HPDE6-E6E7 (cell line): Measurements from ENCODE around the gene NELL2.

Experiments used
- DNase-seq: peaks from one replicate; pipeline ENCODE4 v3.0.0; 2011; ENCODE audit warnings: missing footprints; ENCODE audit errors: extremely low spot score

Gene NELL2

DNA sequence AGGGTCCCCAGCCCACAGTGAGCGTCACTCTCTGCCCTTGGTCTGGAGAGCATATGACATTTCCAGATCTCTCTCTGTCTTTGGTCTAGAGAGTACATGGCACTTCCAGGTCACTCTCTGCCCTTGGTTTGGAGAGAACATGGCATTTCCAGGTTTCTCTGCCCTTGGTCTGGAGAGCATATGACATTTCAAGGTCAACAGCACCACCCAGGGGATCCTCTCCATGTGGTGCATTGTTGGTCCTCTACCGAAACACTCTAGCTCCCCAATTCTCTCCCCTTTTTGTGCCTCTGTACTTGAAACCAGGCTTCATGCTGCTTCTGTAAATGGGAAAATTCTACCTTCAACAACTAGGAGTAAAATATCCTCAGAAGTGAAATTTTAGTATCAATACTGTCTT is 399.4 kb downstream of the NELL2 start:
- DNase-seq, result no peak

DNA sequence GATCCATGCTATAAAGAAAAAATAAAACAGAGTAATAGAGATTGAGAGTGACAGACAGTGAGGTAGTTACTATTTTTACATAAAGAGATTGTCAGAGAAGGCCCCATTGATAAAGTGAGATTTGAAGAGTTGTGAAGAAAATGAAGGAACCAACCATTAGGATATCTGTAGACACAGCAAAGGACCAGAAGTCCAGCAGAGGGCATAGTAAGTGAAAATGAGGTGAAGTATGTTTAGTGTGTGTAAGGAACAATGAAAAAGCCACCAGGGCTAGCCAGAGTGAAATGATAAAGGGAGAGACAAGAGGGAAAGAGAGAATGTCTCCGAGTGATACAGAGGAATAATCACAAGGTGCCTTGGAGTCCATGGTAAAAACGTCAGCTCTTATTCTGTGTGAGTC is 411.0 kb downstream of the NELL2 start:
- no peak for DNase-seq

- DNase-seq, result no peak
Observed at GRCh38 chr12:44464180-44464579, 411.9 kb downstream of the NELL2 start.

- DNase-seq, result no peak
Observed at GRCh38 chr12:44462729-44463128, 413.4 kb downstream of the NELL2 start.

DNA sequence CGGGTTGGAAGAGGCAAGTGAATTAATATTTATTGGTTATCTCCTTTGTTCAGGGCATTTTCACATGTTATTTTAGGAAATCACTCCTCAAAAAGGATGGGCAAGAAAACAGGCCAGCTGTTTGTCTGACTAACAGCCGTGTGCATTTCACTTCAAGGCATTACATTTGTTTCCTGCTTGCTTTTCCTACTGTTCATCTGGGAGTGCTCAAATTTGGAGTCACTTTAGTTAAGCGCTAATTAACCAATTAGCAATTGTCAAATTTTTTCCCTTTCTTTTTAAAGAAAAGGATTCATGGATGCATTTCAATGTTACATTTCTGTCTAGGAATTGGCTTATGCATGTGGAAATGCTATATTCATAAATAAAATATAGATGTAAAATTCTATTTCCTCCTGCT is 415.9 kb downstream of the NELL2 start:
- no peak for DNase-seq

DNA sequence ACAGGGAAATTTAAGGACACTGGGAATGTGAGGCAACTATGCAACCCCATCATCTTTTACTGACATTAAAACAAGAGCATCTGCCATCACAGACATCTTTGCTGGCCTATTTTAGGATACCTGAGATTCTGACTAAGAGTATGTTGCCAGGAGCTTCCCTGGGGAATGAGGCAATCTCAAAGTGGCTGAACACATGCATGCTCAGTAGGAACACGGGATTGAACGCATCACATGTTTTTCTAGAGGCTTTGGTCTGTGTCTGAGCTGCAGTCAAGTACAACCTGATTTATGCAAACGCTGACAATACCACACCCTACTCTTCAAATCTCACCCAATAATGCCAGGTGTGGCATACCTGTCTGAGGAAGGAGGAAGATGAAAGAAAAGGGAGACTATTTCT is 416.5 kb downstream of the NELL2 start:
- no peak for DNase-seq
